GM23248 (cell line): Measurements from ENCODE around the gene RXYLT1.

Source experiments
- EZH2 ChIP-seq: fragments of 200-600 bp; sonication (generic); IDR thresholded peaks from 2 replicates; pipeline ENCODE4 v1.6.1; 2018; ENCODE audit warnings: antibody characterized with exemption, mild to moderate bottlenecking; ENCODE audit not compliant: insufficient read depth, poor library complexity, severe bottlenecking
- EZH2phosphoT487 ChIP-seq: fragments of 200-600 bp; sonication (generic); IDR thresholded peaks from 2 replicates; pipeline ENCODE4 v1.6.1; 2018; ENCODE audit warnings: antibody characterized with exemption, moderate library complexity, mild to moderate bottlenecking, low read depth; ENCODE audit not compliant: insufficient read depth

- no peak for TF ChIP-seq EZH2
- no peak for TF ChIP-seq EZH2phosphoT487
Observed at GRCh38 chr12:63752841-63753240, 26.9 kb upstream of the RXYLT1 start.
